Measurements from ENCODE around the gene IP6K2.

GRCh38 chr3:48647714-48648113 is 69.3 kb downstream of the IP6K2 start:
- TF ChIP-seq CTCF (IDR thresholded peaks at IDR 0.05) (no peak), POLR2A (IDR thresholded peaks at IDR 0.05) (no peak)
